Suppressor macrophage treated with lipopolysaccharide for 1 hour (primary cell): ENCODE data around the gene U2AF1L4.

ENCODE experiments used
- DNase-seq, 3 donors: peaks; one replicate each; pipeline ENCODE4 v3.0.0-alpha.2; 2020 to 2022

Gene U2AF1L4

GRCh38 chr19:35756377-35757230, 11.4 kb upstream of the U2AF1L4 start, which contains the start of gene HSPB6:
Gene HSPB6 (minus strand): TSS chr19:35757029. CDS start chr19:35757008, 21 bp downstream.
- DNase-seq: no peak

GRCh38 chr19:35755550-35756376, 10.5 kb upstream of the U2AF1L4 start:
- peak in 1 of 3 donors; percentile 47 for DNase-seq

- DNase-seq: no peak
Measured at GRCh38 chr19:35755131-35755549, 9.9 kb upstream of the U2AF1L4 start.

- DNase-seq: no peak
Measured at GRCh38 chr19:35754370-35755130, 9.3 kb upstream of the U2AF1L4 start.

GRCh38 chr19:35753634-35754369, 8.6 kb upstream of the U2AF1L4 start:
- no peak for DNase-seq

GRCh38 chr19:35752746-35753350, 7.6 kb upstream of the U2AF1L4 start:
- DNase-seq: no peak

DNA sequence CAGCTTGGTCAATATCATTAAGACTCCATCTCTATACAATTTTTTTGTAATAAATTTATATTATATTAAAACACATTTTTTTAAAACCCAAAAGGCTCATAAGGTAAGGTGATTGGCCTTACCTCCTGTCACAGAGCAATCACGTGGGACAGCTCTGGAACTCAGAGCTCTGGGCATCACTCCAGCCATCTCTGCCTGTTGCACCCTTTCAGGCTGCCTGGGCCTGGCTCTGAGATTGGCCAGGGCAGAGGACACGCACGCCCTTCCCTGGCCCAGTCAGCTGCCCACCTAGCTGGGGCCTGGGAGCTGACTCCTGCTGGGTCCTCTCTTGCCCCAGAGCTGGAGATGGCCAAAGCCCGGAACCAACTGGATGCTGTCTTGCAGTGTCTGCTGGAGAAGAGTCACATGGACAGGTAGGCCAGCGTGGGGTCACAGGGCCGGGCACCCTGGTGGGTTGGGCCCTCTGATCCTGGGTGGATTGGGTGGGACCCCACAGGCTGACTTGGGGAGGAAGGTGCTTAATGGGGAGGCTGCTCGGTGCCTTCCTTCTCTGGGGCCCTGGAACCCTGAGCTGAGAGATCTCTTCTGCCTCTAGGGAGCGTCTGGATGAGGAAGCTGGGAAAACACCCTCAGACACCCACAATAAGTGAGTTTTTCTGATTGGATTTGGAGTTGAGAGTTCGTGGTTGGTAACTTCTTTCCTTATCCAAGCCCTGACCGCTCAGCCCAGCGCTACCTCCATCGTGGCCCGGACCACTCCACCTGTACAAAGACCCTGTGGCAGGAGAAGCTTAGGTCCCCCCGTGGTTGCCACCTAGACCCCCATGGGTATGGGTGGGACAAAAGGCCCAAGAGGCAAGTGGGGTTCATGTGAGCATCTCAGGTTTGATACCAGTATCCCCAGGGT, 6.9 kb upstream of the U2AF1L4 start:
- peak; percentile 30 to 46 (median 45) for DNase-seq

GRCh38 chr19:35750167-35750566, 4.9 kb upstream of the U2AF1L4 start:
- no peak for DNase-seq

DNA sequence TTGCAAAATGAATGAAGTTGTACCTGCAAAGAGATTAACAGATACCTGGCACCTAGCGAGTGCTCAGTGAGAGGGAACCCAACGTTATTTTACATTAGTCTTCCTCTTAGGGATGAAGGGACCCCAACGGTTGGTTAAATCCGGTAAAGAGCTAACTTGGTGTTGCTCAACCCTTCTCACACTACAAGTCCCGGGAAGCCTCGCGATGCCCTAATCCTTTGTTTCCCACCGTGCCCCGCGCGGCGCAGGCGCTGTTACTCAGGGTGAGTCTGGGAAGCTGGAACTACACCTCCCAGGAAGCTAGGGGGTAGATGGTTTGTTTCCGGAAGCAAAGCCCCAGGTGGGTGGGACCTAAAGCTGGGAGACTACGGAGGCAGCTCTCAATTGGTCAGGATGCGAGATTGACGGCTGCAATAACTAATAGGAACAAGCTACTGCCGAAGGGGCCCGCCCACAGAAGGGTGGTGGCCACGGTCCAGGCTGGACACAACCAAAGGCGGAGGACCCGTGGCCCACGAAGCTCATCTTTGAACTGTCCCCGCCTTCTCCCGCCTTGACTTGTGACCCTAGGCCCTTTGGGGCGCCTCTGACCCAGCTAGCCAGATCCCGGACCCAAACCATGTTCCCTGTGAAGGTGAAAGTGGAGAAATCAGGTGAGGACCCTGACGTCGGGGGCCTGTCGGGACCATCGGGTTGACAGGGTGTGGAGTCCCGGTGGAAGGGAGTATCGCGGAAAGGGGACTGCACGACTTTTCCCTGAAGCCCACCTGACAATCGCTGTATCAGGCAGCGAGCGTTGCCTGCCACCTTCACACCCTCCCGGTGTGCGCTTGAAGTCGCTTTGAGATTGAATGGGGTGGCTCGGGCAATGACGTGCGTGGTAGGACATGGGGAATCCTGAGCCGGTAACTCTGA, 3.1 kb upstream of the U2AF1L4 start, which contains the start of gene LIN37:
Gene LIN37 (plus strand): TSS at position 471 of the 915 bp plus-strand sequence. CDS start 149 bp downstream, at position 620.
- DNase-seq: peak; percentile 99 to 100 (median 100)

DNA sequence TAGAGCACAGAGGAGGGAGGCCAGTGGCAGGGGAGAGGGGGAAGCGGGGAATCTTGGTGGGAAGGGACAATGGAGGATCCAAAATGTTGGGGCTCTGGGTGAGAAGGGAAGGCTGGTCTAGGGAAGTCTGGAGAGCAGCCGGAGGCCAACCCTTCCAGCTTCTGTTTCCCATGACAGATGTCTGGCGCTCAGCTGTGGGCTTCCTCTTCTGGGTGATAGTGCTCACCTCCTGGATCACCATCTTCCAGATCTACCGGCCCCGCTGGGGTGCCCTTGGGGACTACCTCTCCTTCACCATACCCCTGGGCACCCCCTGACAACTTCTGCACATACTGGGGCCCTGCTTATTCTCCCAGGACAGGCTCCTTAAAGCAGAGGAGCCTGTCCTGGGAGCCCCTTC, 1.3 kb upstream of the U2AF1L4 start:
- peak in 2 of 3 donors; percentile 22 to 26 for DNase-seq

DNA sequence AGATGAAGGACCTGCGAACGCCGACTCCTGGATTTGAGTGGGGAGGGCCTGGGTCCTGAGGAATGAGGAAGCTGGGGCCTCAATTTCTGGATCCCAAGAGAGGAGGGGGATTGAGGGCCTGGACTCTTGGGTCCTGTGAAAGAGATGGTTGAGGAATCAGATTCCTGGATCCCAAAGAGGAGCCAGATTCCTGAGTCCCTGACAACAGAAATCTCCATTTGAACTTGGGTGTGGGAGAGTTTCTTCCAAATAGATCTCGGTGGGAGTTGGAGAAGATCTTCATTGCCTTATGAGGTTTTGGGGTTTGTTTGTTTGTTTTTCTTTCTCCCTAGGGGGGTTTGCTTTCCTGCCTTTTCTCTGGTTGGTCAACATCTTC, 857 bp upstream of the U2AF1L4 start:
- no peak for DNase-seq

- DNase-seq: peak; percentile 98
Measured at GRCh38 chr19:35744430-35745327, 539 bp downstream of the U2AF1L4 start.

DNA sequence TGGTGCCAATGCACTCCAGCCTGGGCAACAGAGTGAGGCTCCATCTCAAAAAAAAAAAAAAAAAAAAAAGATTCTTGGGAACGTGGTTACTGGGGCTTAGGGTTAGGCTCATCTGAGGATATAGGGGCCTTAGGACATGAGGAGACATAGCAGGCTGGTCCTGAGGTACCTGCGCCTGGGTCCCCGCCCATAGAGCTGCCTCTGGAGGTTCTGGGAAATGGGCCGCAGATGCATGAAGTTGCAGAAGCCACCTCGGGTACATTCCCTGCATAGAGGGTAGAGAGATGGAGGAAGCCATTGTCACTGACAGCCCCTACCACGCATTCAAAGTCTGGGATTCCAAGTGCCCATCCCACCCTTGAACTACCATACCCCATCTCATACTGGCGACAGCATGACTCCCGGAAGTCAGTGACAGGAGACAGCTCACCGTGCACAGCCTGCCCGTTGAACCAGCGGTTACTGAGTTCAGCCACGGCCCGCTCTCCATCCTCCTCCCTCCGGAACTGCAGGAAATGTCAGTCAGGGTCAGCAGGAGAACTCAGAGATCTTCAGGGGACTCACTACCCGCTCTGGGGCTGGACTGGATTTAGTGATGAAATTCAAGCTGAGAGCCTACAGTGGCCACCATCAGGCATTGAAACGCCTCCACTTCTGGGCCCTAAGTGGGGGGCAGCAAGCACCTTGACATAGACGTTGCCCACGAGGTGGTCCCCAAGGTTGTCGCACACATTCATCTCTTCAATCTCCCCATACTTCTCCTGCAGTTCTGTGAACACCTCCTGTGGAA, 1.4 kb downstream of the U2AF1L4 start:
- no peak for DNase-seq

DNA sequence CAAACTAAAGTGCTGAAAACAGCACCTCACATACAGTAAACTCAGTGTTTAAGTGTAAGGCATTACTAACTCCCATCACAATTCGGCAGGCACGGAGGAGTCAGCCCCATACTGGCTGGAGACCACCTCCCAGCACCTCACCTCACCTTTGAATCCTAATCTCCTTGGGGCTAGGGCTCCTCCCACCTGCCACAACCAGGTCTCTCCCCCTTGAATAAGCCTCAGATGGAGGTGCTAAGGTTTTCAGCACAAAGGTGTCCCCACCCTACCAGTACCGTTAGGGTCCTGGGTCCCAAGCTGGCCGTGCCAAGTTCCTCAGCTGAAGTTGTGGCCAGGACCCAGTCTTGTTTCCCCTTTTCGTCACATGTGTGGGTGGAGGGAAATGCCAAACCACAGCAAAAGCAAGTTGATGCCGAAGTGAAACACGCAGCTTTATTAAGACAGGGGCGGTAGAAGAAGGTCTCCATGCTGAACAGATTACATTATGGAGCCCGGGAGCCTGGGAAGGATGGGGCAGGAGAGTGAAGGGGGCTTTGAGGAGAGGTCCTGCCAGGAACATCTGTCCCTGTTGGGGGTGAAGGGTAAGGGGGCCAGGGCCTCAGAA, 3.0 kb downstream of the U2AF1L4 start, which contains the start of gene IGFLR1:
Gene IGFLR1 (minus strand): TSS at position 332 of the 604 bp plus-strand sequence. CDS start 1,272 bp downstream, outside the sequence.
- peak; percentile 90 to 96 (median 94) for DNase-seq

DNA sequence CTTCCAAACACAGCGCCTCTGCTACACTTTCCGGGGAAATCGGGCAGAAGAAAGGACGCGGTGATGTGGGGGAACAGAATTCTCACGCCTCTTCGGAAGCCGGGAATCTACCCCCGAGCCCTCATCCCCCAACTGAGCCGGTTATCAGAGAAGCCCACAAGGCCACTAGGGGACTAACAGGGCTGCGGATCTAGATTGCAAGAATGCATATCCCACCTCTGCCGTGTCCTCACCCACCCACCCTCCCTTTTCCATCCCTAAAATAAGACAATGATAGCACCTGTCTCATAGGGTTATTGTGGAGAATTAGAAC, 4.1 kb downstream of the U2AF1L4 start:
- no peak for DNase-seq

GRCh38 chr19:35740423-35741202, 4.6 kb downstream of the U2AF1L4 start:
- peak; percentile 99 for DNase-seq
